Keratinocyte (primary cell): ENCODE results near the gene THBS2. TPM values are rescaled to one million over a fixed set of nuclear protein-coding genes. Genes with fewer than 3 reads are reported as not detected.

ENCODE experiments used
- DNase-seq: peaks from one replicate; pipeline ENCODE4 v3.0.0-alpha.2; 2011; ENCODE audit warnings: low read depth, missing footprints, low spot score
- FAIRE-seq: peaks from 2 replicates; lab custom pipeline; 2011; peaks lifted over from hg19 to GRCh38; lab: Jason Lieb, UNC
- H2AFZ ChIP-seq: 2 replicates; pipeline ENCODE4 v1.6.0; 2012; ENCODE audit warnings: low read length, control low read depth, inconsistent platforms; ENCODE audit not compliant: control insufficient read depth
- H3K27ac ChIP-seq: 2 replicates; pipeline ENCODE4 v1.5.1; 2011; ENCODE audit warnings: low read length; ENCODE audit not compliant: control insufficient read depth, insufficient read depth
- H3K27me3 ChIP-seq: 3 replicates; pipeline ENCODE4 v1.6.0; 2011; ENCODE audit warnings: low read length; ENCODE audit not compliant: control insufficient read depth, insufficient read depth; ENCODE audit errors: extremely low read depth
- H3K36me3 ChIP-seq, 2 experiments: 2 replicates in 1 of 2; 3 replicates in 1 of 2; pipeline ENCODE4 v1.5.1; 2011; ENCODE audit warnings: low read length in 2 of 2, mild to moderate bottlenecking in 1 of 2; ENCODE audit not compliant: control insufficient read depth in 2 of 2, insufficient read depth in 2 of 2; ENCODE audit errors: extremely low read depth in 1 of 2
- H3K4me1 ChIP-seq: 3 replicates; pipeline ENCODE4 v1.5.1; 2011; ENCODE audit warnings: low read length; ENCODE audit not compliant: control insufficient read depth, insufficient read depth; ENCODE audit errors: extremely low read depth
- H3K4me2 ChIP-seq: 3 replicates; pipeline ENCODE4 v1.6.0; 2011; ENCODE audit warnings: low read depth, low read length; ENCODE audit not compliant: control insufficient read depth, insufficient read depth; ENCODE audit errors: extremely low read depth
- H3K4me3 ChIP-seq, 3 experiments: fragments of 200-600 bp in 1 of 3; sonication (generic) in 1 of 3; 2 replicates in 2 of 3; 3 replicates in 1 of 3; pipeline ENCODE4 v1.5.1; 2011 to 2016; ENCODE audit warnings: low read length in 3 of 3, mild to moderate bottlenecking in 3 of 3, control low read depth in 2 of 3, inconsistent platforms in 1 of 3, low read depth in 1 of 3, mixed read lengths in 1 of 3, mixed run types in 1 of 3, moderate library complexity in 1 of 3; ENCODE audit not compliant: control insufficient read depth in 2 of 3, insufficient read depth in 2 of 3; ENCODE audit errors: extremely low read depth in 1 of 3
- H3K79me2 ChIP-seq: 2 replicates; pipeline ENCODE4 v1.6.0; 2012; ENCODE audit warnings: low read length; ENCODE audit not compliant: control insufficient read depth, insufficient read depth
- H3K9ac ChIP-seq: 3 replicates; pipeline ENCODE4 v1.6.0; 2011; ENCODE audit warnings: low read length; ENCODE audit not compliant: control insufficient read depth, insufficient read depth; ENCODE audit errors: extremely low read depth
- H3K9me1 ChIP-seq: 3 replicates; pipeline ENCODE4 v1.6.0; 2011; ENCODE audit warnings: low read length; ENCODE audit not compliant: control insufficient read depth, insufficient read depth; ENCODE audit errors: extremely low read depth
- H3K9me3 ChIP-seq: 2 replicates; pipeline ENCODE4 v1.5.1; 2012; ENCODE audit warnings: low read depth, low read length; ENCODE audit not compliant: control insufficient read depth
- H4K20me1 ChIP-seq: 3 replicates; pipeline ENCODE4 v1.6.0; 2011; ENCODE audit warnings: low read length; ENCODE audit not compliant: control insufficient read depth, insufficient read depth; ENCODE audit errors: extremely low read depth
- CTCF ChIP-seq, 3 experiments: IDR thresholded peaks in 1 of 3; conservative IDR thresholded peaks in 1 of 3; optimal IDR thresholded peaks in 1 of 3; 2 replicates in 2 of 3; 3 replicates in 1 of 3; pipeline versions ENCODE3 to v1.5.1; 2011; ENCODE audit warnings: low read length in 3 of 3, mild to moderate bottlenecking in 3 of 3, moderate library complexity in 2 of 3, control low read depth in 1 of 3, inconsistent platforms in 1 of 3; ENCODE audit not compliant: insufficient read depth in 2 of 3; ENCODE audit errors: extremely low read depth in 1 of 3
- EZH2 ChIP-seq: IDR thresholded peaks from one replicate; pipeline ENCODE4 v1.6.1; 2012; ENCODE audit warnings: inconsistent platforms, mild to moderate bottlenecking, low read length, moderate library complexity
- dilution Hi-C: fragments of 300-500 bp; cut with MboI; formaldehyde crosslinking; loops from one replicate; pipeline ENCODE4 v1.7.0; 2020; ENCODE audit warnings: low sequenced_read_pairs; ENCODE audit not compliant: extremely low pct_ligation_motif_present
- polyA plus RNA-seq, 5 experiments: library from polyadenylated mRNA; depleted of rRNA in 3 of 5; stranded (reverse) in 3 of 5; stranded (forward) in 1 of 5; unstranded in 1 of 5; fragments of >200 nt; gene quantifications; 1 replicate in 1 of 5; 2 replicates in 3 of 5; 3 replicates in 1 of 5; pipeline versions ENCODE4 v1.2.1 to v1.2.3, GENCODE V29; 2011 to 2012; ENCODE audit warnings: missing spikeins in 2 of 5, low read depth in 1 of 5, low replicate concordance in 1 of 5

The THBS2 gene
- polyA plus RNA-seq, 1 donor (not counting 4 experiments of a cell fraction or from before 2014, with no cell fraction given): 533 TPM

GRCh38 chr6:169205176-169206160 lies 48.2 kb downstream of the THBS2 start:
- Histone ChIP-seq H2AFZ (no peak overlapping the region), H3K27ac (no peak overlapping the region), H3K4me1 (no peaks in the 10 kb centered on the region), H3K4me2 (no peak overlapping the region), H3K9me3 (no peaks in the 10 kb centered on the region), H3K9ac (no peak overlapping the region), H3K9me1 (no peaks in the 10 kb centered on the region), H4K20me1 (no peaks in the 10 kb centered on the region), H3K4me3 (no peak overlapping the region), H3K36me3 (no peaks in the 10 kb centered on the region), H3K79me2 (no peaks in the 10 kb centered on the region), H3K27me3 (no peaks in the 10 kb centered on the region)
- TF ChIP-seq CTCF (optimal IDR thresholded peaks at IDR 0.05 in 1 of 3, IDR thresholded peaks at IDR 0.05 in 1 of 3, conservative IDR thresholded peaks at IDR 0.05 in 1 of 3; ENCODE audit: extremely low read depth in 1 of 3, insufficient read depth in 2 of 3, low read length in 3 of 3) (no peak), EZH2 (no peak)
- FAIRE-seq (no peak), DNase-seq (no peak)
- dilution Hi-C loops: no loop called here

GRCh38 chr6:169204167-169204566 lies 49.5 kb downstream of the THBS2 start:
- TF ChIP-seq EZH2: no peak
- no peak for FAIRE-seq
- H2AFZ ChIP-seq: no peak overlapping the region
- H3K9me1 ChIP-seq: no peaks in the 10 kb centered on the region
- no peak overlapping the region for H3K9ac ChIP-seq
- H3K4me2 ChIP-seq: no peak overlapping the region
- H3K27ac ChIP-seq: no peak overlapping the region
- no peak for DNase-seq
- dilution Hi-C loops: no loop called here
- H3K4me3 ChIP-seq: no peak overlapping the region
- no peaks in the 10 kb centered on the region for H3K27me3 ChIP-seq
- no peaks in the 10 kb centered on the region for H3K9me3 ChIP-seq
- H3K79me2 ChIP-seq: no peaks in the 10 kb centered on the region
- no peaks in the 10 kb centered on the region for H3K4me1 ChIP-seq
- H4K20me1 ChIP-seq: no peaks in the 10 kb centered on the region
- H3K36me3 ChIP-seq: no peaks in the 10 kb centered on the region
